GM12878 (cell line): ENCODE measurements around the gene BRD3. TPM values are rescaled to one million over a fixed set of nuclear protein-coding genes. Genes with fewer than 3 reads are reported as not detected.

Experiments used
- ATAC-seq: fragments of 200-7000 bp; cut with Tn5 transposase; 3 replicates; pipeline ENCODE4 v1.9.1; 2020; ENCODE audit warnings: mild to moderate bottlenecking, moderate library complexity
- BruUV-seq: library from RNA; stranded (reverse); fragments of 400-500 nt; replicated peaks from 2 replicates; lab custom pipeline; 2021; lab: Mats Ljungman, UMichigan
- CTCF ChIA-PET: fragments of 300-600 bp; sonication (Branson Sonifier 250); formaldehyde crosslinking; extraction: SDS; loops from one replicate; lab custom pipeline; 2021; ENCODE audit warnings: inconsistent platforms; lab: Yijun Ruan, JAX
- POLR2A ChIA-PET: fragments of 350-600 bp; formaldehyde crosslinking; extraction: SDS; loops from one replicate; lab custom pipeline; 2021; ENCODE audit warnings: inconsistent platforms; lab: Charles Lee
- RAD21 ChIA-PET: fragments of 300-600 bp; sonication (Branson Sonifier 250); formaldehyde crosslinking; loops from one replicate; lab custom pipeline; 2023; ENCODE audit warnings: antibody characterized with exemption; ENCODE audit not compliant: unreplicated experiment; lab: Charles Lee
- SMC1A ChIA-PET: fragments of 300-600 bp; sonication (Branson Sonifier 250); formaldehyde crosslinking; loops from one replicate; lab custom pipeline; 2023; ENCODE audit not compliant: unreplicated experiment, uncharacterized antibody; lab: Charles Lee
- DNase-seq: peaks from one replicate; pipeline ENCODE4 v3.0.0-alpha.2; 2011; ENCODE audit warnings: low read depth, low spot score
- FAIRE-seq: peaks from 3 replicates; lab custom pipeline; 2011; peaks lifted over from hg19 to GRCh38; lab: Jason Lieb, UNC
- H2AFZ ChIP-seq: 2 replicates; pipeline ENCODE4 v1.6.0; 2011; ENCODE audit warnings: low read depth, low read length, control low read depth; ENCODE audit not compliant: control insufficient read depth
- H3K27ac ChIP-seq: 2 replicates; pipeline ENCODE4 v1.5.1; 2011; ENCODE audit warnings: control low read depth; ENCODE audit not compliant: control insufficient read depth, insufficient read depth
- H3K27me3 ChIP-seq, 2 experiments: replicated peaks in 1 of 2; 2 replicates each; pipeline versions ENCODE4 v1.6.0 to v1.6.1; 2011; ENCODE audit warnings: low read length in 1 of 2; ENCODE audit not compliant: control insufficient read depth in 2 of 2, insufficient read depth in 2 of 2
- H3K36me3 ChIP-seq, 2 experiments: 2 replicates each; pipeline ENCODE4 v1.5.1; 2011; ENCODE audit warnings: low read length in 1 of 2; ENCODE audit not compliant: control insufficient read depth in 2 of 2, insufficient read depth in 2 of 2
- H3K4me1 ChIP-seq: 2 replicates; pipeline ENCODE4 v1.6.1; 2011; ENCODE audit warnings: mild to moderate bottlenecking, low read length, moderate library complexity, mixed read lengths; ENCODE audit not compliant: control insufficient read depth, insufficient read depth
- H3K4me2 ChIP-seq: 2 replicates; pipeline ENCODE4 v1.6.0; 2011; ENCODE audit warnings: control low read depth; ENCODE audit not compliant: control insufficient read depth, insufficient read depth
- H3K4me3 ChIP-seq: fragments of 200-600 bp; sonication (generic); 2 replicates; pipeline ENCODE4 v1.5.1; 2016
- H3K79me2 ChIP-seq: 2 replicates; pipeline ENCODE4 v1.6.0; 2011; ENCODE audit warnings: low read length; ENCODE audit not compliant: control insufficient read depth, insufficient read depth
- H3K9ac ChIP-seq: 2 replicates; pipeline ENCODE4 v1.8.0; 2011; ENCODE audit warnings: low read length, control low read depth, mixed read lengths; ENCODE audit not compliant: control insufficient read depth, insufficient read depth
- H3K9me3 ChIP-seq: replicated peaks from 3 replicates; pipeline ENCODE4 v1.5.1; 2011; ENCODE audit warnings: mild to moderate bottlenecking, low read length; ENCODE audit not compliant: control insufficient read depth, insufficient read depth
- H4K20me1 ChIP-seq: 2 replicates; pipeline ENCODE4 v1.6.0; 2011; ENCODE audit not compliant: control insufficient read depth, insufficient read depth
- BHLHE40 ChIP-seq, 2 experiments: fragments of 450-650 bp in 1 of 2; IDR thresholded peaks; 2 replicates each; pipeline ENCODE4 v1.6.1; 2011 to 2017; ENCODE audit warnings: low read depth in 2 of 2, borderline replicate concordance in 1 of 2, improper control_type of control experiment in 1 of 2, low read length in 1 of 2, mild to moderate bottlenecking in 1 of 2
- CEBPB ChIP-seq, 2 experiments: fragments of 150-350 bp in 1 of 2; IDR thresholded peaks; 2 replicates each; pipeline ENCODE4 v1.6.1; 2012 to 2014; ENCODE audit warnings: low read depth in 2 of 2, low read length in 2 of 2, borderline replicate concordance in 1 of 2, inconsistent platforms in 1 of 2
- DPF2 ChIP-seq: fragments of 450-650 bp; IDR thresholded peaks from 2 replicates; pipeline ENCODE4 v1.6.1; 2017; ENCODE audit warnings: mild to moderate bottlenecking
- E4F1 ChIP-seq: fragments of 450-650 bp; IDR thresholded peaks from 2 replicates; pipeline ENCODE4 v1.6.1; 2018; ENCODE audit warnings: borderline replicate concordance, mild to moderate bottlenecking; ENCODE audit not compliant: partially characterized antibody
- EED ChIP-seq: sonication (generic); IDR thresholded peaks from 2 replicates; pipeline ENCODE4 v1.6.1; 2016; ENCODE audit warnings: antibody characterized with exemption, low read depth
- ETV6 ChIP-seq, 2 experiments: fragments of 450-650 bp in 1 of 2; IDR thresholded peaks in 1 of 2; conservative IDR thresholded peaks in 1 of 2; 2 replicates each; pipeline ENCODE4 v1.6.1; 2014; ENCODE audit warnings: antibody characterized with exemption in 1 of 2, borderline replicate concordance in 1 of 2, low read depth in 1 of 2, mild to moderate bottlenecking in 1 of 2, moderate library complexity in 1 of 2
- HDGF ChIP-seq: fragments of 450-650 bp; IDR thresholded peaks from 2 replicates; pipeline ENCODE4 v1.6.1; 2016; ENCODE audit warnings: antibody characterized with exemption
- IKZF1 ChIP-seq: fragments of 450-650 bp; conservative IDR thresholded peaks from 2 replicates; pipeline ENCODE4 v1.6.1; 2017; ENCODE audit warnings: antibody characterized with exemption, mild to moderate bottlenecking
- IKZF2 ChIP-seq, 2 experiments: fragments of 450-650 bp; IDR thresholded peaks; 2 replicates each; pipeline ENCODE4 v1.6.1; 2017; ENCODE audit warnings: mild to moderate bottlenecking in 2 of 2, moderate library complexity in 2 of 2
- MTA2 ChIP-seq: fragments of 450-650 bp; IDR thresholded peaks from 2 replicates; pipeline ENCODE4 v1.6.1; 2016; ENCODE audit warnings: low read depth, mild to moderate bottlenecking, moderate library complexity
- NBN ChIP-seq: fragments of 450-650 bp; IDR thresholded peaks from 2 replicates; pipeline ENCODE4 v1.6.1; 2016
- NR2F1 ChIP-seq: fragments of 450-650 bp; conservative IDR thresholded peaks from 2 replicates; pipeline ENCODE4 v1.6.1; 2017; ENCODE audit warnings: mild to moderate bottlenecking
- NRF1 ChIP-seq: conservative IDR thresholded peaks from 2 replicates; pipeline ENCODE4 v1.6.1; 2011; ENCODE audit warnings: mild to moderate bottlenecking, low read depth, low read length, improper control_type of control experiment
- POU2F2 ChIP-seq: IDR thresholded peaks from 3 replicates; pipeline ENCODE4 v1.6.1; 2011; ENCODE audit warnings: low read depth, mild to moderate bottlenecking, low read length, borderline replicate concordance
- RELB ChIP-seq: fragments of 450-650 bp; IDR thresholded peaks from 2 replicates; pipeline ENCODE4 v1.6.1; 2017; ENCODE audit warnings: low read depth, mild to moderate bottlenecking, moderate library complexity
- RUNX3 ChIP-seq: IDR thresholded peaks from 2 replicates; pipeline ENCODE4 v1.6.1; 2012; ENCODE audit warnings: low read length, inconsistent platforms
- SPI1 ChIP-seq: IDR thresholded peaks from 2 replicates; pipeline ENCODE4 v1.6.1; 2011; ENCODE audit warnings: low read depth, mild to moderate bottlenecking, low read length, moderate library complexity, borderline replicate concordance; ENCODE audit not compliant: insufficient read depth
- WGBS: methylation state at CpG from one replicate; pipeline ENCODE4 v1.1.6; 2016; ENCODE audit warnings: low lambda C conversion rate; ENCODE audit not compliant: insufficient replicate concordance, insufficient coverage; ENCODE audit errors: missing lambda C conversion rate; 5-methylcytosine and 5-hydroxymethylcytosine counted together
- in situ Hi-C: fragments of 300-500 bp; cut with MboI; formaldehyde crosslinking; loops from 9 replicates; pipeline ENCODE4 v1.14.3; 2018; ENCODE audit warnings: mixed read lengths
- intact Hi-C: fragments of 100-400 bp; cut with micrococcal nuclease; formaldehyde crosslinking; loops from one replicate; pipeline ENCODE4 v1.14.2; 2022; ENCODE audit not compliant: unreplicated experiment
- polyA plus RNA-seq, 11 experiments: library from polyadenylated mRNA; depleted of rRNA in 4 of 11; unstranded in 6 of 11; stranded (reverse) in 5 of 11; fragments of >200 nt; fragmentation: Nextera tagmentation in 4 of 11; fragmentation: Illumina TruSeq in 1 of 11; extraction: Ambion mirVana in 4 of 11; extraction: Trizol in 1 of 11; gene quantifications; 1 replicate in 1 of 11; 2 replicates in 10 of 11; pipeline versions ENCODE4 v1.2.1 to v1.2.3, GENCODE V29; 2011 to 2016; ENCODE audit warnings: inconsistent platforms in 2 of 11, missing spikeins in 2 of 11, low read depth in 1 of 11
- total RNA-seq, 4 experiments: library from RNA; depleted of rRNA in 3 of 4; stranded (reverse); fragments of >200 nt in 3 of 4; fragmentation: Illumina TruSeq in 1 of 4; extraction: Trizol in 1 of 4; gene quantifications; 2 replicates each; pipeline versions ENCODE4 v1.2.1 to v1.2.3, GENCODE V29; 2013 to 2021

The BRD3 gene
- total and polyA plus RNA-seq, 10 of the 15 experiments (the other 5 are each of a cell fraction or from before 2014, with no cell fraction given), result 0.53 to 20.8 (median 4.8) TPM

- WGBS, result 20% methylated on average over 17 of the region's 17 CpGs
- Histone ChIP-seq H3K4me3 (no peak overlapping the region), H2AFZ (no peak overlapping the region), H3K9me3 (no peaks in the 10 kb centered on the region), H4K20me1 (peaks cover 23% of the 10 kb centered on the region), H3K4me2 (peak overlapping the region; percentile 66), H3K4me1 (peaks cover 20% of the 10 kb centered on the region), H3K36me3 (no peaks in the 10 kb centered on the region), H3K9ac (no peak overlapping the region), H3K27ac (no peak overlapping the region), H3K79me2 (peaks cover 22% of the 10 kb centered on the region), H3K27me3 (no peaks in the 10 kb centered on the region)
- peak; percentile 96 for ATAC-seq
- in situ Hi-C loops, result no loop called here
- BruUV-seq, result no TSS peak
- ChIA-PET POLR2A (interaction anchor here (0.6 to 1.1 kb wide), 3 partner anchors 69 to 103 kb away, joined by 3 to 5 read pairs (median 5); no protein-coding TSS in a partner anchor), CTCF (no interaction called here), SMC1A (interaction anchor here (1.5 to 1.6 kb wide), 2 partner anchors 9 to 14 kb away, joined by 3 to 4 read pairs; no protein-coding TSS in a partner anchor), RAD21 (no interaction called here)
- FAIRE-seq, result peak; percentile 96
- TF ChIP-seq ETV6 (conservative IDR thresholded peaks at IDR 0.05 in 1 of 2, IDR thresholded peaks at IDR 0.05 in 1 of 2; ENCODE audit: borderline replicate concordance in 1 of 2, low read depth in 1 of 2) (peak in 1 of 2 experiments; percentile 73; a peak in 2 of 4 replicates), BHLHE40 (IDR thresholded peaks at IDR 0.05; ENCODE audit: borderline replicate concordance in 1 of 2, low read depth in 2 of 2, low read length in 1 of 2) (peak in 1 of 2 experiments; percentile 20; a peak in 1 of 4 replicates), HDGF (no peak), NBN (peak; percentile 69; the same call in 1 of the 2 replicates), EED (peak; percentile 64), NRF1 (peak; percentile 41; the same call in 1 of the 2 replicates), RUNX3 (peak; percentile 93), IKZF2 (IDR thresholded peaks at IDR 0.05) (peak; percentile 56 to 67; a peak in 2 of 4 replicates), POU2F2 (no peak), SPI1 (peak; percentile 88; the same call in 1 of the 2 replicates), CEBPB (IDR thresholded peaks at IDR 0.05; ENCODE audit: borderline replicate concordance in 1 of 2, low read depth in 2 of 2, low read length in 2 of 2) (no peak), RELB (0 out of 2 replicates have a peak, but pooled peaks have one; percentile 52), MTA2 (peak; percentile 44), IKZF1 (peak; percentile 76; the same call in 1 of the 2 replicates), NR2F1 (peak; percentile 86), DPF2 (peak; percentile 82), E4F1 (no peak)
- intact Hi-C loops, result loop anchor here (1.0 kb wide), 1 partner anchor 35 kb away; the partner anchor contains the start of gene BRD3OS
- DNase-seq, result peak; percentile 77
Measured at GRCh38 chr9:134059661-134060395, 8.0 kb downstream of the BRD3 start.
